Neural cell (in vitro differentiated cells): ENCODE data around the gene GOLGA3. TPM values are rescaled to one million over a fixed set of nuclear protein-coding genes. Genes with fewer than 3 reads are reported as not detected.

Experiments
- H2AFZ ChIP-seq: fragments of 200-600, 300-800 bp; sonication (generic), shearing (Covaris generic); 2 replicates; pipeline ENCODE4 v1.6.0; 2014; ENCODE audit warnings: low read depth, mild to moderate bottlenecking, antibody characterized with exemption, low read length, moderate library complexity
- H3F3A ChIP-seq: fragments of 200-600 bp; shearing (Covaris generic); 2 replicates; pipeline ENCODE4 v1.6.1; 2016; ENCODE audit warnings: mild to moderate bottlenecking, moderate library complexity, mixed read lengths, antibody characterized with exemption, low read length; ENCODE audit not compliant: insufficient read depth, poor library complexity, severe bottlenecking
- H3K27ac ChIP-seq: fragments of 200-600, 300-800 bp; sonication (generic), shearing (Covaris generic); 2 replicates; pipeline ENCODE4 v1.5.1; 2014; ENCODE audit warnings: mild to moderate bottlenecking, low read length, moderate library complexity
- H3K27me3 ChIP-seq: fragments of 300-800, 200-600 bp; sonication (generic), shearing (Covaris generic); 2 replicates; pipeline ENCODE4 v1.6.0; 2014; ENCODE audit warnings: mild to moderate bottlenecking, low read depth, low read length, moderate library complexity; ENCODE audit not compliant: insufficient read depth
- H3K36me3 ChIP-seq: fragments of 300-800, 200-600 bp; sonication (generic), shearing (Covaris generic); 2 replicates; pipeline ENCODE4 v1.5.1; 2014; ENCODE audit warnings: mild to moderate bottlenecking, antibody characterized with exemption, low read length, moderate library complexity; ENCODE audit not compliant: insufficient read depth
- H3K4me2 ChIP-seq: fragments of 300-800, 200-600 bp; sonication (generic), shearing (Covaris generic); 2 replicates; pipeline ENCODE4 v1.6.0; 2014; ENCODE audit warnings: mild to moderate bottlenecking, low read length
- H3K4me3 ChIP-seq: fragments of 300-800, 200-600 bp; sonication (generic), shearing (Covaris generic); 2 replicates; pipeline ENCODE4 v1.5.1; 2014; ENCODE audit warnings: mild to moderate bottlenecking, low read length, moderate library complexity
- H3K79me2 ChIP-seq: fragments of 200-600 bp; shearing (Covaris generic); replicated peaks from 2 replicates; pipeline ENCODE4 v1.6.0; 2014; ENCODE audit warnings: mild to moderate bottlenecking, low read length, moderate library complexity; ENCODE audit not compliant: insufficient read depth
- H3K9ac ChIP-seq: fragments of 300-800, 200-600 bp; sonication (generic), shearing (Covaris generic); 2 replicates; pipeline ENCODE4 v1.6.1; 2016; ENCODE audit warnings: mild to moderate bottlenecking, low read length, mixed read lengths
- H3K9me2 ChIP-seq: fragments of 200-600 bp; shearing (Covaris generic); 2 replicates; pipeline ENCODE4 v1.6.1; 2016; ENCODE audit warnings: mild to moderate bottlenecking, low read length, mixed read lengths; ENCODE audit not compliant: insufficient read depth
- H3K9me3 ChIP-seq: fragments of 200-600, 300-800 bp; sonication (generic), shearing (Covaris generic); 2 replicates; pipeline ENCODE4 v1.6.1; 2016; ENCODE audit warnings: mild to moderate bottlenecking, mixed run types, low read length, moderate library complexity, mixed read lengths
- H4K20me1 ChIP-seq: fragments of 200-600 bp; shearing (Covaris generic); 2 replicates; pipeline ENCODE4 v1.6.1; 2016; ENCODE audit warnings: mild to moderate bottlenecking, mixed run types; ENCODE audit not compliant: insufficient read depth
- CTCF ChIP-seq: fragments of 450-650 bp; IDR thresholded peaks from 2 replicates; pipeline ENCODE4 v1.5.1; 2014; ENCODE audit warnings: antibody characterized with exemption, mild to moderate bottlenecking, moderate library complexity; ENCODE audit not compliant: poor library complexity, severe bottlenecking
- EP300 ChIP-seq: fragments of 450-650 bp; conservative IDR thresholded peaks from 2 replicates; pipeline ENCODE4 v1.6.1; 2014; ENCODE audit warnings: antibody characterized with exemption, mild to moderate bottlenecking, moderate library complexity; ENCODE audit not compliant: poor library complexity, severe bottlenecking
- EZH2 ChIP-seq: fragments of 200-600, 300-800 bp; shearing (Covaris generic), sonication (generic); IDR thresholded peaks from 2 replicates; pipeline ENCODE4 v1.6.1; 2014; ENCODE audit warnings: antibody characterized with exemption, low read length, borderline replicate concordance, mild to moderate bottlenecking; ENCODE audit not compliant: insufficient read depth, poor library complexity, severe bottlenecking
- MXI1 ChIP-seq: fragments of 450-650 bp; conservative IDR thresholded peaks from 2 replicates; pipeline ENCODE4 v1.6.1; 2014; ENCODE audit warnings: antibody characterized with exemption, mild to moderate bottlenecking; ENCODE audit not compliant: poor library complexity, severe bottlenecking
- POLR2AphosphoS5 ChIP-seq: IDR thresholded peaks from 2 replicates; pipeline ENCODE4 v1.6.1; 2012
- RAD21 ChIP-seq: fragments of 450-650 bp; conservative IDR thresholded peaks from 2 replicates; pipeline ENCODE4 v1.6.1; 2014; ENCODE audit warnings: antibody characterized with exemption, mild to moderate bottlenecking, moderate library complexity
- REST ChIP-seq: IDR thresholded peaks from 2 replicates; pipeline ENCODE4 v1.6.1; 2012; ENCODE audit warnings: borderline replicate concordance
- SMC3 ChIP-seq: fragments of 450-650 bp; conservative IDR thresholded peaks from 2 replicates; pipeline ENCODE4 v1.6.1; 2014; ENCODE audit warnings: antibody characterized with exemption, mild to moderate bottlenecking, moderate library complexity; ENCODE audit not compliant: poor library complexity
- TAF1 ChIP-seq: IDR thresholded peaks from 2 replicates; pipeline ENCODE4 v1.6.1; 2012; ENCODE audit warnings: low read depth
- polyA plus RNA-seq: library from polyadenylated mRNA; depleted of rRNA; stranded (reverse); fragments of >200 nt; gene quantifications from 2 replicates; pipeline ENCODE4 v1.2.3, GENCODE V29; 2014

The GOLGA3 gene
- polyA plus RNA-seq, 1 donor from 2014 or later = 16.7 TPM

- TF ChIP-seq TAF1 (no peak), POLR2AphosphoS5 (no peak), EP300 (no peak), MXI1 (no peak), CTCF (no peak), EZH2 (no peak), RAD21 (no peak), REST (no peak), SMC3 (no peak)
- no peaks in the 10 kb centered on the region for H4K20me1 ChIP-seq
- no peak overlapping the region for H3K9ac ChIP-seq
- H3K27ac ChIP-seq = no peak overlapping the region
- no peak overlapping the region for H2AFZ ChIP-seq
- no peaks in the 10 kb centered on the region for H3K36me3 ChIP-seq
- H3F3A ChIP-seq = no peaks in the 10 kb centered on the region
- no peak overlapping the region for H3K4me3 ChIP-seq
- H3K79me2 ChIP-seq = no peaks in the 10 kb centered on the region
- H3K27me3 ChIP-seq = no peaks in the 10 kb centered on the region
- no peaks in the 10 kb centered on the region for H3K9me2 ChIP-seq
- no peak overlapping the region for H3K4me2 ChIP-seq
- H3K9me3 ChIP-seq = no peaks in the 10 kb centered on the region
Measured at GRCh38 chr12:132818562-132818961, 10.1 kb downstream of the GOLGA3 start.

GRCh38 chr12:132814232-132814631 lies 14.4 kb downstream of the GOLGA3 start:
- H3K9me3 ChIP-seq = no peaks in the 10 kb centered on the region
- no peak for TF ChIP-seq POLR2AphosphoS5
- no peak for TF ChIP-seq MXI1
- no peak for TF ChIP-seq SMC3
- no peak for TF ChIP-seq REST
- TF ChIP-seq RAD21 = no peak
- H3K4me2 ChIP-seq = no peak overlapping the region
- H2AFZ ChIP-seq = no peak overlapping the region
- no peak overlapping the region for H3K4me3 ChIP-seq
- no peak overlapping the region for H3K9ac ChIP-seq
- no peaks in the 10 kb centered on the region for H3K79me2 ChIP-seq
- no peaks in the 10 kb centered on the region for H3F3A ChIP-seq
- H3K27ac ChIP-seq = no peak overlapping the region
- H4K20me1 ChIP-seq = no peaks in the 10 kb centered on the region
- peaks cover 6% of the 10 kb centered on the region for H3K36me3 ChIP-seq
- no peaks in the 10 kb centered on the region for H3K9me2 ChIP-seq
- no peaks in the 10 kb centered on the region for H3K27me3 ChIP-seq
